Muscle layer of colon (tissue), 2 donors: ENCODE measurements around the gene SSNA1.

Source experiments
- H3K27ac ChIP-seq: one replicate; pipeline ENCODE4 v1.7.0; 2013; ENCODE audit warnings: low read depth, mild to moderate bottlenecking, low read length, moderate library complexity
- H3K27me3 ChIP-seq, 2 donors: one replicate each; pipeline ENCODE4 v1.7.0; 2013; ENCODE audit warnings: low read length in 2 of 2, mild to moderate bottlenecking in 2 of 2; ENCODE audit not compliant: insufficient read depth in 2 of 2, control insufficient read depth in 1 of 2
- H3K36me3 ChIP-seq: one replicate; pipeline ENCODE4 v1.7.0; 2013; ENCODE audit warnings: mild to moderate bottlenecking, low read length; ENCODE audit not compliant: insufficient read depth
- H3K4me1 ChIP-seq: one replicate; pipeline ENCODE4 v1.7.0; 2013; ENCODE audit warnings: mild to moderate bottlenecking, low read length; ENCODE audit not compliant: insufficient read depth
- H3K4me3 ChIP-seq, 2 donors: one replicate each; pipeline ENCODE4 v1.7.0; 2013; ENCODE audit warnings: low read length in 2 of 2, low read depth in 1 of 2, mild to moderate bottlenecking in 1 of 2, moderate library complexity in 1 of 2
- H3K9ac ChIP-seq: one replicate; pipeline ENCODE4 v1.7.0; 2013; ENCODE audit warnings: low read length
- H3K9me3 ChIP-seq: one replicate; pipeline ENCODE4 v1.7.0; 2013; ENCODE audit warnings: mild to moderate bottlenecking, low read length
- donor health status: abdominal sarcoma.
- donor health status: Adenocarcinoma of cecum.

SSNA1 gene, protein sequence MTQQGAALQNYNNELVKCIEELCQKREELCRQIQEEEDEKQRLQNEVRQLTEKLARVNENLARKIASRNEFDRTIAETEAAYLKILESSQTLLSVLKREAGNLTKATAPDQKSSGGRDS

DNA sequence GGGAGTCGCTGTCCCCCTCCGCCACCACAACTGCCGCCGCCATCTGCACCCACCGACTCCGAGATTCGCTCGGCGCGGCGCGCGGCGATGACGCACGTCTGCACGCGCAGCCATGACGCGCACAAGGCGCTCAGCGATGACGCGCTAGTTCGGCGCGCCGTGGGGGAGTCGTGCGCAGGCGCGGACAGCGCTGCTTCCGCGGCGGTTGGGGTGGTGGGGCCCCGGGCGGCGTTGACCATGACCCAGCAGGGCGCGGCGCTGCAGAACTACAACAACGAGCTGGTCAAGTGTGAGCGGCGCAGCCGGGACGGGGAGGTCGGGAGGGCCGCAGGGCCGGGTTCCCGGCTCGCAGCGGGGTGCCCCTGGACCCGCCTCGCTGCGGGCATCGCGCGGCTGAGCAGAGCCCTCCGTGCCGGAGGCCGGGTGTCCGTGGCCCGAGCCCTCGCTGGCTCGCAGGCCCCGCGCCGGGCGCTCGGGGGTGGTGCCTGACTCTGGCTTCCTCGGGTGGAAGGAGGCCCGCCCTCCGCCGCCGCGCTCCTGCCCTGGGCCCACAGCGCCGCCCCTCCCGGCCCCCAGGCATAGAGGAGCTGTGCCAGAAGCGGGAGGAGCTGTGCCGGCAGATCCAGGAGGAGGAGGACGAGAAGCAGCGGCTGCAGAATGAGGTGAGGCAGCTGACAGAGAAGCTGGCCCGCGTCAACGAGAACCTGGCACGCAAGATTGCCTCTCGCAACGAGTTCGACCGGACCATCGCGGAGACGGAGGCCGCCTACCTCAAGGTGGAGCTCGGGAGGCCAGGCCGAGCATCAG, at the start of gene SSNA1, which contains the start of gene ANAPC2:
Gene SSNA1 (plus strand): TSS at position 187 of the 807 bp plus-strand sequence. CDS start 51 bp downstream, at position 238.
Gene ANAPC2 (minus strand): TSS at position 71 of the 807 bp plus-strand sequence. CDS start 28 bp downstream, at position 43.
- Histone ChIP-seq H3K4me1 (peaks cover 32% of the 10 kb centered on the region), H3K9me3 (no peaks in the 10 kb centered on the region), H3K27me3 (no peaks in the 10 kb centered on the region)

DNA sequence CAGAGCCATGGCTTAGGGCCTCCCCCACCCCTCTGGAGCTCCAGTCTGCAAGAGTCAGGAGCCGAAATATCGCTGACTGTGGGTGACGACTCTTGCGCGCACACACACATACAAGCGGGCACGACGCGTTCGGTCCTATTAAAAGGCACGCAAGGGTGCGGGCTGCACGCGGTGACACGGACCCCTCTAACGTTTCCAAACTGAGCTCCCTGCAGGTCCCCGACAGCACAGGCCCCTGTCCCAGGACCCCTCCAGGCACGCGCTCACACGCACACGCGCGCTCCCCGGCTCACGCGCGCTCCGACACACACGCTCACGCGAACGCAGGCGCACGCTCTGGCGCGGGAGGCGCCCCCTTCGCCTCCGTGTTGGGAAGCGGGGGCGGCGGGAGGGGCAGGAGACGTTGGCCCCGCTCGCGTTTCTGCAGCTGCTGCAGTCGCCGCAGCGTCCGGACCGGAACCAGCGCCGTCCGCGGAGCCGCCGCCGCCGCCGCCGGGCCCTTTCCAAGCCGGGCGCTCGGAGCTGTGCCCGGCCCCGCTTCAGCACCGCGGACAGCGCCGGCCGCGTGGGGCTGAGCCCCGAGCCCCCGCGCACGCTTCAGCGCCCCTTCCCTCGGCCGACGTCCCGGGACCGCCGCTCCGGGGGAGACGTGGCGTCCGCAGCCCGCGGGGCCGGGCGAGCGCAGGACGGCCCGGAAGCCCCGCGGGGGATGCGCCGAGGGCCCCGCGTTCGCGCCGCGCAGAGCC, 49.6 kb upstream of the SSNA1 start, which contains the start of gene GRIN1:
Gene GRIN1 (plus strand): TSS at position 433 of the 746 bp plus-strand sequence. CDS start 333 bp downstream, outside the sequence.
- Histone ChIP-seq H3K27ac (no peak within 1 kb of the TSS), H3K9me3 (no peaks in the 10 kb centered on the region), H3K9ac (no peak within 1 kb of the TSS), H3K4me3 (no peak within 1 kb of the TSS), H3K4me1 (no peaks in the 10 kb centered on the region), H3K36me3 (no peaks in the 10 kb centered on the region), H3K27me3 (peaks cover 22 to 74% of the 10 kb centered on the region in 2 donors)

More for the DNA sequence above, at the start of gene SSNA1, which contains the start of gene ANAPC2:
- Histone ChIP-seq H3K4me3 (peak within 1 kb of the TSS; percentile 93 to 98), H3K36me3 (peaks cover 50% of the 10 kb centered on the region), H3K27ac (peak within 1 kb of the TSS; percentile 95), H3K9ac (peak within 1 kb of the TSS; percentile 76)

DNA sequence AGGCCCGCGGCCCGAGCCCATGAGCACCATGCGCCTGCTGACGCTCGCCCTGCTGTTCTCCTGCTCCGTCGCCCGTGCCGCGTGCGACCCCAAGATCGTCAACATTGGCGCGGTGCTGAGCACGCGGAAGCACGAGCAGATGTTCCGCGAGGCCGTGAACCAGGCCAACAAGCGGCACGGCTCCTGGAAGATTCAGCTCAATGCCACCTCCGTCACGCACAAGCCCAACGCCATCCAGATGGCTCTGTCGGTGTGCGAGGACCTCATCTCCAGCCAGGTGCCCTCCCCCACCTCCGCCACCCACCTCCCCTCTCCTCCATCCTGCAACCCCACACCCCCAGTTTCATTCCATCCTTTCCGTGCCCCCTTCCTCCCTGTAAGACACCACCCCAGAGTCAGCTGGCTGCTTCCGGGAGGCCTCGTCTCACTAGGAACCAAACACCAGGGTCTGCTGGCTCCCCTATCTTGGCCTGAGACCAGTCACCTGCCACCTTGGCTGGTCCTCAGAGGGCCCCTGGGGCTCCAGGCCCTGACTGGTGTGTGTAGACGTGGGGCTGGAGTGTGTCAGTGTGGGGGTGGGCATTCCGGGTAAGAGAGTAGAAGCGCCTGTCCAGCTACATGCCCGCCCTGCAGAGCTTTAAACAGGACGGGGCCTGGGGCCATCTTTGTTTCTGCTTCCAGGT, 48.9 kb upstream of the SSNA1 start:
- Histone ChIP-seq H3K27me3 (peaks cover 22 to 74% of the 10 kb centered on the region in 2 donors), H3K9me3 (no peaks in the 10 kb centered on the region), H3K4me1 (no peaks in the 10 kb centered on the region), H3K4me3 (no peak overlapping the region), H3K27ac (no peak overlapping the region), H3K36me3 (no peaks in the 10 kb centered on the region), H3K9ac (no peak overlapping the region)

DNA sequence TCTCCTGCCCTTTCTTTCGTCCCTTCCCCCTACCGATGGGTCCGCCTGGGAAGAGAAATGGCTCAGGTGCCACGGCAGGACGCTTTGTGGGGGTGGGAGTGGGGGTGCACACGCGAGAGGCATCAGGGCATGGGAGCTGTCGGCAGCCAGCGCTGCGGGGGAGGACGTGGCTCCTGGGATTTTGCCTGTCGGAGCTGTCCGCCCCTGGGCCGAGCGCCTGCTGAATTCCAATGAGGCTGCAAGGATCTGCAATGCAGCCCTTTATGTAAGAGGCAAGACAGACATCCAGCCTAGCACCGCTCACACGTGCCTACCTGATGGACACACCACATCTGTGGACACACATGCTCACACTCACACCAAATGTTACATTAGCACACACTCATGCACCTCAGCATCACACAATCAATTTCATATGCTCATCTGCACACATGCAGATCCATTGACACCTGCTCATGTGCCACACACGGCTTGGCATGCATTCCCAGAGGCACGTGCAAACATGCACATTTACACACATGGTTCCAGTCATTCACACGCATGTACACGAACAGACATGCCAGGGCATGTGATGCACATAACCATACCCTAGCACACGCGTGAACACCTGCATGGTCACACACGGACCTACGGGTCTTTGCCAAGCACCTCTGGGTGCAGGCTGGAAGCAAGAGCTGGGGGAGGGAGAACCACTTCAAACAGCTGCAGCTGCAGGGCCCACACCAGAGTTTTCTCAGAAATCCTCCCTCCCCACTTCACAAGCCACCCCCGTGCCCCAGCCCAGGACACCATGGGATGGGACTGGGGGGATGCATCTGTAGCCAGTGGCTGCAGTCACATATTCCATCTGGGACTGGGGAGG, 48.1 kb upstream of the SSNA1 start:
- Histone ChIP-seq H3K27ac (no peak overlapping the region), H3K9ac (no peak overlapping the region), H3K9me3 (no peaks in the 10 kb centered on the region), H3K4me1 (no peaks in the 10 kb centered on the region), H3K4me3 (no peak overlapping the region), H3K36me3 (no peaks in the 10 kb centered on the region), H3K27me3 (peaks cover 22 to 74% of the 10 kb centered on the region in 2 donors)

DNA sequence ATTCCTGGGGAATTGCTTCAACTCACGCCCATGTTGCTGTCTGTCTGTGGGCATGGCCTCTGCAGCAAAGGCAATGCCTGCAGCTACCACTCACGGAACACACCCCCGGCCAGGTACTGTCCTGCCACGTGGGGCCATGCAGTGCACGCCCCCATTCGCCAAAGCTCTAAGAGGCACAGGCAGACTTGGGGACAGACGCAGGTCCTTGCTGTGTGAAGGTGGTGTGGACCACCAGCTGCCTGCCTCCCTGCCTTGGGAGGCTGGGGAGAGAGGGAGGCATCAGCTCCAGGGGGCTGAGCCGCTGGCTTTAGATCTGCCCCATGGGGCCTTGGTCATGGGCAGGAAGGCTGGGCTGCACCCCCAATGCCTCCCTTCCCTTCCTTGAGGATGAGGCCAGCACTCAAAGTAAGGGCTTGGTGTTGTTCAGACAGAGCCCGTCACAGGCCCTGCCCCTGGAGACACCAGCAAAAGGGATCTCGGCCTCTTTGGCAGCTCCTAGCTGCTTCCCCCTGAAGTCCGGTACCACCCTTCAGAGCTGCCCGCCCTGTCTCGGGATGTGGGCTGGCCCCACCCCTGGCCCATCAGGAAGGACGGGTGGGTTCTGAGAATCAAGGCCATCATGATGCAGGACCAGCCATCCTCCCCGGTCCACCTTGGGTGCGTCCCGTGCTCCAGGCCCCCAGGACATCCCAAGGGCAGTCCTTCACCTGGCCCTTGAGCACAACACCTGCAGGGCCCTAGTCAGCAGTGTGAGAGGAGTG, 47.2 kb upstream of the SSNA1 start:
- Histone ChIP-seq H3K27me3 (peaks cover 22 to 73% of the 10 kb centered on the region in 2 donors), H3K4me3 (no peak overlapping the region), H3K27ac (no peak overlapping the region), H3K4me1 (no peaks in the 10 kb centered on the region), H3K9me3 (no peaks in the 10 kb centered on the region), H3K36me3 (no peaks in the 10 kb centered on the region), H3K9ac (no peak overlapping the region)

DNA sequence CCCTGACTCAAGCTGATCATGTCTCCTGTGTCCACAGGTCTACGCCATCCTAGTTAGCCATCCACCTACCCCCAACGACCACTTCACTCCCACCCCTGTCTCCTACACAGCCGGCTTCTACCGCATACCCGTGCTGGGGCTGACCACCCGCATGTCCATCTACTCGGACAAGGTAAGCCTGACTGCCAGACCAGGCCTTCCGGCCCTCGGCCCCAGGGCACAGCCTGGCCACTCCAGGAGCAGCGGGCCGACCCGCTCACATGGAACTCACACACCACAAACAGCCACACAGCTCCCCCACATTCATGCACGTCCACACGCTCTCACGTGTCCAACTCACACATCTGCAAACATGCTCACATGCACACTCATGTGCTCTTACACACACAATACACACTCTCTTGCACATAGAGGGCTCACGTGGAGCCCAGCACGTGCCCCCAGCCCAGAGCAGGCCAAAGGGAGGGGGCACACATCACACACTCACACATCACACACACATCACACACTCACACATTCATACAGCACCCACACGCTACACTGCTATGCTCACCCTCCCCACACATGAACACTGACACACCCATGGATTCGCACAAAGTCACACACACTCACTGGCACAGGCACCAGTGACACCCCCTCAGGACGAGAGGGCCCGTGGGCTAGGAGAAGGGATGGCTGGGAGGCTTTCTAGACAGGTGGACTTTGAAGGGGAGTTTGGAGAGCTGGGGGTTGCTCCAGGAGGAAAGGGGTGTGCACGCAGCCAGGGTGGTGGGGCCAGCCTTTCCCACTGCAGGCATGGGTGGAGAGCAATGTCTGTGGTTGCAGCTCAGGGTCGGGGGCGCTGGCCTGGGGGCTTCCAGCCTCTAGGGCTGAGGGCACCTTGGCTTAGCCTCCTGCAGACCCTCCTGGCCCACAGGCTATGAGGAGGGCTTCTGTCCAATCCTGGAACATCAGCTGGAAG, 46.2 kb upstream of the SSNA1 start:
- Histone ChIP-seq H3K9me3 (no peaks in the 10 kb centered on the region), H3K27me3 (peaks cover 22 to 72% of the 10 kb centered on the region in 2 donors), H3K4me3 (no peak overlapping the region), H3K27ac (no peak overlapping the region), H3K9ac (no peak overlapping the region), H3K36me3 (no peaks in the 10 kb centered on the region), H3K4me1 (no peaks in the 10 kb centered on the region)

DNA sequence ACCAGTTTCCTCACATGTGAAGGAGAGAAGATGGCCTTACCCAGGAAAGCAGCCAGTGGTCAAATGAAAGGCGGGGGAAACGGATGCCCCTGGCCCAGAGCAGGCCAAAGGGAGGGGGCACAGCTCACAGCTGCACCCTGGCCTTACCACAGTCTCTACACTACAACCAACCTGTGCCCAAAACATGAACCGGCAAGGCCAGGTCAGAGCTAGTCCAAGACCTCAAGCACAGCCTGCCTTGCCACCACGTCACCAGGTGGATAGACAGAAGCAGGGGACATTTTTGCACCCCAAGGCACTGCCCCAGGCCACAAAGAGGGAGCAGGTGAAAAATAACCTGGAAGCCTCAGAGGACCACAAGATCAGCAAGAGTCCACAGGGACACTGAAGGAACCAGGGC, 45.0 kb upstream of the SSNA1 start:
- Histone ChIP-seq H3K36me3 (no peaks in the 10 kb centered on the region), H3K9me3 (no peaks in the 10 kb centered on the region), H3K4me3 (no peak overlapping the region), H3K27me3 (peaks cover 14 to 72% of the 10 kb centered on the region in 2 donors), H3K9ac (no peak overlapping the region), H3K4me1 (no peaks in the 10 kb centered on the region), H3K27ac (no peak overlapping the region)

DNA sequence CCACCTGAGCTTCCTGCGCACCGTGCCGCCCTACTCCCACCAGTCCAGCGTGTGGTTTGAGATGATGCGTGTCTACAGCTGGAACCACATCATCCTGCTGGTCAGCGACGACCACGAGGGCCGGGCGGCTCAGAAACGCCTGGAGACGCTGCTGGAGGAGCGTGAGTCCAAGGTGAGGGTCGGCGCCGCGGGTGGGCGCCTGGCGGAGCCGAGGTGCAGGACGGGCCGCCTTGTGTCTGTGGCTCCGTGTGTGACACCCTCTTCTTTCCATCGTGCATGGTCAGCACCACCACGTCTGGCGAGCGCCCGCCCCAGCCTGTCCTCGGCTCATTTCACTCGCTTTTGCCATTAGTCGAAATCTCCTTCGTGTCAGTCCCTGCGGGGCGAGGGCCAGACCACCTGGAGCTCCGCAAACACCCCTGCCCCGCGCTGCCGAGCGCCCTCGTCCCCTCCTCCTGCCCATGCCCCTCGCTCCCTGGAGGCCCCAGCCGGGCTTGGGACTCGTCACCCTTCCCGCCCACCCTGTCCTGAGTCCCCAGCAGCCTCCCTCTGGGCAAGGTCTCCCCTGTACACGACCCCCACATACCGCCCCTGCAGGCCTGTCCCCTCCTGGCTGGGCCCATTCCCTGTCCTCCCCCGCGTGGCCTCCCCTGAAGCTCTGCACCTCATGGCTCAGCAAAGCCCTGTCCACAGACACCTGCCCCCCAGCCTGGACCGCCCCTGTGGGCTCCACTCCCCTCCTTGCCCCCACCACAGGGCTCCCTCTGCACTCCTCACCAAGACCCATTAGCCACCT, 42.5 kb upstream of the SSNA1 start:
- H3K4me1 ChIP-seq = no peaks in the 10 kb centered on the region
- H3K4me3 ChIP-seq = no peak overlapping the region
- H3K9me3 ChIP-seq = no peaks in the 10 kb centered on the region
- no peak overlapping the region for H3K27ac ChIP-seq
- H3K27me3 ChIP-seq = peaks cover 0 to 70% of the 10 kb centered on the region in 2 donors
- no peak overlapping the region for H3K9ac ChIP-seq
- H3K36me3 ChIP-seq = no peaks in the 10 kb centered on the region

DNA sequence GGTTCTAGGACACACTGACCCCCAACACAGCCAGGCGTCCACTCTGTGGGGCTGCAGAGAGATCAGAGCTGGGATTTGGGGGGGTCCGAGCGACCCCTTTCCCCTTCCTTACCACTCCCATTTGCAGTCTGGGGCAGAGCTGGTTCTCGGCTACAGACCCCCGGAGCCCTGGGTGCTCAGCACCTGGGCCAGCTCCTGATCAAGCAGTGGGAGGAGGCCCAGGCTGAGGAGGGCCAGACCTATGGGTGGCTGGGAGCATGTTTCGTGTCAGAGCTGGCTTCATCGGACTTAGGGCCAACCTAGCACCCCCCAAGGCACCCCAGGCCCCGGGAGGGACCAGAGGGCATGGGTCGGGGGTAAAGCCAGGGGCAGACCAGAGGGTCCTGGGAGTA, 42.0 kb upstream of the SSNA1 start:
- H3K36me3 ChIP-seq = no peaks in the 10 kb centered on the region
- H3K9ac ChIP-seq = no peak overlapping the region
- H3K27ac ChIP-seq = no peak overlapping the region
- no peaks in the 10 kb centered on the region for H3K9me3 ChIP-seq
- H3K4me3 ChIP-seq = no peak overlapping the region
- H3K4me1 ChIP-seq = no peaks in the 10 kb centered on the region
- peaks cover 0 to 64% of the 10 kb centered on the region in 2 donors for H3K27me3 ChIP-seq
